ENCODE data around the gene NUMBL.

- TF ChIP-seq CTCF (IDR thresholded peaks at IDR 0.05; ENCODE audit: insufficient read depth, low read depth, low read length) (no peak), EZH2 (IDR thresholded peaks at IDR 0.05; ENCODE audit: insufficient read depth, low read length) (no peak)
Observed at GRCh38 chr19:40663695-40664692, 26.5 kb downstream of the NUMBL start.

Data from astrocyte (in vitro differentiated cells and primary cell).